HuH-7 (cell line): ENCODE results near the gene MYO3B.
A peak's percentile ranks its signal among the peaks of the same experiment; 100 is the strongest.
"Not testable (repeated sequence)": the region's sequence is repeated elsewhere in the genome, so short reads cannot be mapped to it uniquely, and the experiment has no call there.

ENCODE experiments used
- DNase-seq: peaks from one replicate; pipeline ENCODE4 v3.0.0; 2011; ENCODE audit warnings: low spot score

MYO3B gene

GRCh38 chr2:170568511-170568910 lies 390.6 kb downstream of the MYO3B start:
- DNase-seq = no peak

DNA sequence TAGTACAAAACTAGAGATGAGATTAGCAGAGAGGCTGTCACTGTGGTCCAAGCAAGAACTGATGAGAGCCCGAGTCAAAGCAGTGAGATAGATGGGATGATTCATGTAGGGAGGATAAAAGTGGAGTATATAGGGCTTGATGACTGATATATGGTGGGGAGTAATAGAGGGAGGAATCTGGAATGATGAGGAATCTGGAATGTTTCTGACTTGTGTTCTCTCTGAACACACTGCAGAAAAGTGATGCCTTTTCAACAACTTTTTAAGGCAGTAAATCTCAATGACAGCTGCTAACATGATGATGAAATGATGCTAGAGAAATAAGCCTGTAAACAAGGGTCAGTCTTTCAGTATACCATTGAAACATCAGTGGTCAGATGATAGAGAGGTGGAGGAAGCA lies 393.7 kb downstream of the MYO3B start:
- DNase-seq = no peak

DNA sequence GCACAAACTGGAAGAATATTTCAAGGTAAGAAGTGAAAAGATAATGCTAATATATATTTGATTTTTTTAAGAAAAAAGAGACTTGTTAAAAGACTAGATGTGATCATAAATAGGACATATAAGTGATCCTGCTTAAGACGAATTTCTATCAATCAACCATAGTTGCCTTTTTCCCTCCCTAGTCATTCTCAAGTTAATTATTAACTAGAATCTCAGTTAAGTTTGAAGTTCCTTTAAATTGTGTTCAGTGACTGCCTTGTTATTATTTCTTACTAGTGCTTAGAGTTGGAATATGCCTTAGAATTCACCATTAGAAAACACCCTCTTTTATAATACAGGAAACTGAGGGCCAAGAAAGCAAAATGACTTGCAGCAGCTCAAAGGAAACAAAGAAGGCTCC lies 395.7 kb downstream of the MYO3B start:
- DNase-seq = peak; percentile 57

DNA sequence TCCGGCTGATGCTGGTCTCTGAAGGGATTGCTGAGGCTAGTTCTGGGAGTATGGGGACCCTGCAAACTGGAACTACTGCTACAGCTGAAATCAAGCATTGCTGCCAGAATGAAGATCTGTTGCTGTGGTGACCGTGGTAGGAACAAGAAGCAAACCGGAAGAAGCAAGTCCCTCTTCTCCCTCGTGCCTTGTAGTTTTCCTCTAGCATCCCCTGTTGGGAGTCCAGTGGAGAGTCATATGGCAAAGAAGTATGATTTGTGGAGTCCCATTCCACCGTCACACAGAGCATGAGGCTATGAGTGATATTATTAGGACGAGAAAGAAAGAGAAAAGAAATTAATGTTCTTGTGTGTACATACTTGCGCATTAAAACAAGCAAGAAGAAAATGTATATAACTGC lies 398.3 kb downstream of the MYO3B start:
- no peak for DNase-seq

DNA sequence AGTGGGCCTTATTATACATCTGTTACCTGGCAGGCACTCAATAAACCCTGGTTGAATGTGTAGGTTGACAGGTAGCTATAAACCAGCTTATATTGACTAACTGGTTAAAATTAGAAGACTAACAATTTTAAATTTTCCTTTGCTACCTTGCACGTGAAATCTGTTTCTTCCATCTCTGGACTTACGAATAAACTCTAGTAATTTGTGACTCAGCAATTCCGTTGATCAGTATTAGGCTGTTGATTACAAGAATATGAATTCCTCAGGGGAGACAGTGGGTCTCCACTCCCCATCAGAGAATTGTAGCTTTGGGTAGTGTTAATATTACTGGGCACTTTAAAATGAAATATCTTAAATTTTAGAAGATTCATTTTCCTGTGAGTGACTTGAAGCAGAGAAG lies 399.4 kb downstream of the MYO3B start:
- no peak for DNase-seq

GRCh38 chr2:170578606-170579005 lies 400.7 kb downstream of the MYO3B start:
- no peak for DNase-seq

GRCh38 chr2:170579511-170579910 lies 401.6 kb downstream of the MYO3B start:
- DNase-seq = no peak

- no peak for DNase-seq
Observed at GRCh38 chr2:170582313-170582712, 404.4 kb downstream of the MYO3B start.

DNA sequence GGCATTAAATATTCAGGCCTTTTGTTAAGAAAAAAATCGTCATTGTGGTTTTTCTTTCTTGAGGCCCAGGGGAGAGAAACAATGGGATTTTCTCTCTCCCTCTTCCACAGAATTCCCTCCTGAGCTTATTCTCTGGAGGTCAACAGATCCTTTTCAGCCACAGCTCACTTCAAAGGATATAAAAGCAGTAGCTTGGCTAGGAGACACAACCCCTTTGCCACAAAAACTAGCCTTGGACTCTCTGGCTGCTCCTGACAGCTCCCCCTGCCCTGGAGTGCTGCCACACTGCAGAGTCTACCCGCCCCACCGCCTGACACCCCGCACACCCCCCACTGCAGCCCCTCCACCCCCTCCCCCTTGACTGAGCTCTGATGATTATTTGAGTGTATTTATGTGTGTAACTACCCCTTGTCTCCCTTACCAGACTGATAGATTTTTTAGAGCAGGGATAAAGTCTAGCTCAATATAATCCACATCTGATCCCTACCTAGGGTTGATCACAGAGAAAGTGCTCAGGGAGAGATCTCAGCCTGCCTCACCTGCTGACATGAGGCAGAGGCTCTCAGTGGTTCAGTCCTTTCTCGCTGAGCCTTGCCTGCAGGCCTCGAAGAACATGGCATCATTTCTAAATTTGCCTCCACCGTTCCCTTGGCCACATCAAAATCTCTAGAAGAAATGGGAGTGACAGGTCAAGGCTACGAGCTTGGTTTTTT lies 405.0 kb downstream of the MYO3B start:
- DNase-seq = no peak

GRCh38 chr2:170585067-170585466 lies 407.1 kb downstream of the MYO3B start:
- no peak for DNase-seq

DNA sequence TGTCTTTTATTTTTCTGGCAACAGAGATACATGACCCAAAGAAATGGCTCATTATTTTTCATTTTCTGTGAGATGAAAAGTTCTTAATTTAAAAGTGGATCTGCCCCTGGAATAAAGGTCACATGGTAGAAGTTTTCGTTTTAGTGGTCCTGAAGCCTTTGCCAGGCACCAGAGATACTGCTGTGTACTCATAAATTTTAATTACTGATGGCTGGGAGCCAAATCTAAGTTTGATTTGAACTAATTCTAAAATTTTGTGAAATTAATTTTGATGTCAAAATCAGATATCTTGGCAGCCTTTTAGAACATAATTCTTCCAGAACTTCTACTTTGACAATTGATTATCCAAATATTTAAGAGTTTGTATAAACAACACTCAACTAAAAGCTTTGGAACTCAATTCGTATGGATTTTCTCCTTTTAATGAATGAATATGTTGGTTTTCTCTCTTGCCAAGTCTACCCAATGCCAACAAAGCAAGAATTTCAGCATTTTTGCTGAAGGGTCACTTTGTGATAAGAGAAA lies 408.7 kb downstream of the MYO3B start:
- DNase-seq = no peak

DNA sequence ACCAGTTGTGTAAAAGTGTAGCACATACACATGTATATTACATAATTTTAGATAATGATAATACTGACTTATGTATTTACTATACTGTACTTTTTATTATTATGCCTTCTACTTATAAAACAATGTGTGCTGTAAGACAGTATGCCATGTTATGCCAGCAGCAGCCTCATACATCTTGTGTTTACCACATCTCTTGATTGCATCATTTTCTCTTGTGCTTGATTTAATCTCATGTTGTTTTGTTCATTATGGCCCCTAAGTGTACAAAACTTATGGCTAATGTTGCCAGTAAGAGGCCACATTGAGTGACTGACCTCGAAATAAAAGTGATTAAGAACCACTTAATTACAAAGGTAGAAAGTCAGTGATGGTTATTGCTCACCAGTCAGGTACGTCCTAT lies 409.2 kb downstream of the MYO3B start:
- DNase-seq = no peak

GRCh38 chr2:170587922-170588321 lies 410.0 kb downstream of the MYO3B start:
- DNase-seq = no peak

GRCh38 chr2:170588729-170589128 lies 410.8 kb downstream of the MYO3B start:
- no peak for DNase-seq

GRCh38 chr2:170596576-170596975 lies 418.6 kb downstream of the MYO3B start:
- DNase-seq = no peak

DNA sequence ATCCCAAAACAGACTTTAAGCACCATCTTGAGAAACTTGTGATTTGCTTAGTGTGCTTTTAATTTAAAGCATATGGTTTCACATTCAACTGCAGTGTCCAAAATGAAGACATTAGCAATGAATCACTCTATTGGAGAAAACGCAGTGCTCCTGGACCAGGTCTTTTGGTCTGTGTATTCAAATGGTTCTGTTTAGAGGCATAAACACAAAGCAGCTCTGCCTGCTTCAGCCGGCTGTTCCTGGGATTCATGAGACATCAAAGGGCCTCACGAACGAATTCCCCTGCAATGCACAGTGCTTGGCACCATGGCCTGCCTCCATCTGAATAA lies 420.1 kb downstream of the MYO3B start:
- DNase-seq = no peak

GRCh38 chr2:170601489-170601888 lies 423.5 kb downstream of the MYO3B start:
- no peak for DNase-seq

GRCh38 chr2:170605862-170606261 lies 427.9 kb downstream of the MYO3B start:
- DNase-seq = no peak

DNA sequence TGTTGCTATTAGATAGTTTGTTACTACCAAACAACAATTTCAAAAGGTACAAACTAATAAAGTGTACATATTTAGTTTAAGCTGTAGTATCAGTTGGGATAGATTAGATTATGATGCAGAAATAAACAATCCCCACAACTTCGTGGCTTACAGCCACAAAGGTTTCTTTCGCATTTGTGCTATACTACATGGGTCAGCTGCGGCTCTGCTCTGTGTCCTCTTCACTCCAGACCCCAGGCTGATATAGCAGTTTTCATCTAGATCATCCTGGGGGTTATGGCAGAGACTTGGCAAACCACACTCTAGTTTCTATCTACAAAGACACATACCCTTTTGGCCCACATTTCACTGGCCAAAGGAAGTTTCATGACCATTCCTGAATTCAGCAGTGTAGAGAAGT lies 429.2 kb downstream of the MYO3B start:
- no peak for DNase-seq

DNA sequence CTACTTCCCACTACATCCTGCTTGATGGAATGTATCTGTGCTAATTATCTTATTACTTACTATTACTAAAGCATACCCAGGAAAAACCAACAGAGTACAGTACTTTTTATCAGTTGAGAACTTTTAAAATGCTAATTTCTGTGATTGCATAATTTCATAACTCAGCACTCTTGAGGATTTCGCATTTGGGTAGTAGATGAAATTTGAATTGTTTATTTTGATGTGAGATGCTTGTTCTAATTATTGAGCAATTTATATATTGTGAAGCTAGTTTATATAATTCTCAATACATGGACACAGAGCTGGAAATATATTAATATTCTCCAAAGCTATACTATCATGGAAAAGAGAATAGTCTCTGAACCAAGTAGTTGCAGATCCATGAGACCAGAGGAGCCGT lies 432.7 kb downstream of the MYO3B start:
- DNase-seq = no peak

DNA sequence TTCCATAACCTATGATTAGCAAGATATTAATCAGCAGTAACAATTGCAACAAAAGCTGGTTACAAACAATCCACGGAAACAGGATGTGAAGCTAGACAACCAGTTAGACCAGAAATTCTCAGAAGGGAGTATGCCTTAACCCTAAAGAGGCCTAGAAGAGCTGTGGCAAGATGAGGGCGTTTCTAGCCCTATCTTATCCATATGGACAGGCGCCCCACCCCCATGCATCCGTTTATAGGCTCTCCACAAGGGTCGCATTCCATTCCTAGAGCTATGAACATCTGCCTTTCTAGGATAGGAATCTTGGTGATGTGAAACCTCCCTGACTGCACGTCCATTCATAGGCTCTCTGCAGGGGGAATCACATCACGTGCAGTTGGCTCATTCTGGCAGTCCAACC lies 441.0 kb downstream of the MYO3B start:
- DNase-seq = not testable (repeated sequence)

DNA sequence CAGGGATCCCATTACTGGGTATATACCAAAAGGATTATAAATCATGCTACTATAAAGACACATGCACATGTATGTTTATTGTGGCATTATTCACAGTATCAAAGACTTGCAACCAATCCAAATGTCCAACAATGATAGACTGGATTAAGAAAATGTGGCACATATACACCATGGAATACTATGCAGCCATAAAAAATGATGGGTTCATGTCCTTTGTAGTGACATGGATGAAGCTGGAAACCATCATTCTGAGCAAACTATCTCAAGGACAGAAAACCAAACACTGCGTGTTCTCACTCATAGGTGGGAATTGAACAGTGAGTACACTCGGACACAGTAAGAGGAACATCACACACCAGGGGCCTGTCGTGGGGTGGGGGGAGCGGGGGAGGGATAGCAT lies 457.1 kb downstream of the MYO3B start:
- not testable (repeated sequence) for DNase-seq

- no peak for DNase-seq
Observed at GRCh38 chr2:170639635-170640034, 461.7 kb downstream of the MYO3B start.

DNA sequence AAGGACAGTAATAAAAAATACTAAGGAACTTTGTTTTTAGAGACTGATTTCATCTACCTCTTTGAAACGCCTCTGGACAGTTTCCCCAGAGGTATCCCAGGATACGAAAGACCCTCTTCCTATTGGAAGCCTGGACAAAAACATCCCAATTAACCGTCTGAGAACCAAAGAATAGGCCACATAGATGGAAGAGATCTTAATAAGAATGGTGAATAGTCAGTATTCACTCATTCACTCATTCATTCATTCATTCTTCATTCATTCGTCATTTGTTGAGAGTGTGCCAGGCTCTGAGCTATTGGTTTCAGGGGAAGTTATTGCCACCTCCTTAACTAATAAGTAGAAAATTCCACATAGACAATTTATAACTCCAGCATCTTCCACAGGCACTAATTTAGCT lies 464.0 kb downstream of the MYO3B start:
- DNase-seq = no peak
